SU-DHL-6 (cell line): ENCODE measurements around the gene KCTD19.

ENCODE experiments used
- H2AFZ ChIP-seq: fragments of 200-600 bp; sonication (generic); 2 replicates; pipeline ENCODE4 v1.6.1; 2014; ENCODE audit warnings: low read depth, mild to moderate bottlenecking, moderate library complexity, mixed read lengths, antibody characterized with exemption, low read length; ENCODE audit not compliant: severe bottlenecking
- H3F3A ChIP-seq: fragments of 200-600 bp; shearing (Covaris generic); 2 replicates; pipeline ENCODE4 v1.6.0; 2016; ENCODE audit warnings: antibody characterized with exemption, mild to moderate bottlenecking; ENCODE audit not compliant: insufficient read depth
- H3K27ac ChIP-seq: fragments of 200-600 bp; sonication (generic); 2 replicates; pipeline ENCODE4 v1.5.1; 2016; ENCODE audit warnings: low read depth, mild to moderate bottlenecking, low read length, moderate library complexity, mixed read lengths
- H3K27me3 ChIP-seq: fragments of 200-600 bp; sonication (generic), shearing (Covaris generic); 2 replicates; pipeline ENCODE4 v1.6.0; 2014; ENCODE audit warnings: mild to moderate bottlenecking, low read length
- H3K36me3 ChIP-seq: fragments of 200-600 bp; sonication (generic); 2 replicates; pipeline ENCODE4 v1.6.1; 2014; ENCODE audit warnings: mild to moderate bottlenecking, low read length, mixed read lengths
- H3K4me2 ChIP-seq: fragments of 300-600, 200-600 bp; shearing (Covaris generic), sonication (generic); 2 replicates; pipeline ENCODE4 v1.6.0; 2014; ENCODE audit warnings: low read length, low read depth, mild to moderate bottlenecking; ENCODE audit not compliant: poor library complexity, severe bottlenecking
- H3K4me3 ChIP-seq: fragments of 200-600 bp; sonication (generic); 2 replicates; pipeline ENCODE4 v1.5.1; 2014; ENCODE audit warnings: antibody characterized with exemption, low read length, mild to moderate bottlenecking, mixed read lengths; ENCODE audit not compliant: insufficient read depth, poor library complexity, severe bottlenecking
- H3K79me2 ChIP-seq: fragments of 200-600 bp; sonication (generic); 2 replicates; pipeline ENCODE4 v1.6.1; 2014; ENCODE audit warnings: mild to moderate bottlenecking, low read length, moderate library complexity; ENCODE audit not compliant: insufficient read depth
- H3K9ac ChIP-seq: fragments of 200-600 bp; sonication (generic); 2 replicates; pipeline ENCODE4 v1.7.0; 2014; ENCODE audit warnings: mild to moderate bottlenecking, low read length
- H3K9me2 ChIP-seq: fragments of 200-600 bp; sonication (generic); replicated peaks from 2 replicates; pipeline ENCODE4 v1.6.1; 2014; ENCODE audit warnings: low read length; ENCODE audit not compliant: insufficient read depth
- H3K9me3 ChIP-seq: fragments of 200-600 bp; sonication (generic); 2 replicates; pipeline ENCODE4 v1.6.1; 2014; ENCODE audit warnings: low read length, mixed read lengths; ENCODE audit not compliant: insufficient read depth
- H4K20me1 ChIP-seq: fragments of 200-600 bp; sonication (generic); 2 replicates; pipeline ENCODE4 v1.6.1; 2014; ENCODE audit warnings: low read depth, mild to moderate bottlenecking, antibody characterized with exemption, low read length, moderate library complexity, mixed read lengths
- CTCF ChIP-seq: fragments of 200-600 bp; sonication (generic); IDR thresholded peaks from one replicate; pipeline ENCODE4 v1.5.1; 2017; ENCODE audit warnings: antibody characterized with exemption, mild to moderate bottlenecking, low read length, moderate library complexity; ENCODE audit not compliant: insufficient read depth, poor library complexity, severe bottlenecking
- EZH2phosphoT487 ChIP-seq: fragments of 200-600 bp; sonication (generic), shearing (Covaris generic); conservative IDR thresholded peaks from 2 replicates; pipeline ENCODE4 v1.6.1; 2018; ENCODE audit warnings: mild to moderate bottlenecking, antibody characterized with exemption, low read length, moderate library complexity, mixed read lengths

The KCTD19 gene

GRCh38 chr16:67277999-67278772 lies 48.4 kb downstream of the KCTD19 start:
- no peaks in the 10 kb centered on the region for H3F3A ChIP-seq
- no peak overlapping the region for H3K27ac ChIP-seq

GRCh38 chr16:67277294-67277998 lies 49.1 kb downstream of the KCTD19 start:
- Histone ChIP-seq H3K9me3 (no peaks in the 10 kb centered on the region), H3K27me3 (no peaks in the 10 kb centered on the region), H3K4me2 (peak overlapping the region; percentile 62), H3K27ac (no peak overlapping the region), H3K79me2 (no peaks in the 10 kb centered on the region), H2AFZ (no peak overlapping the region), H3K4me3 (no peak overlapping the region), H3F3A (no peaks in the 10 kb centered on the region), H3K36me3 (no peaks in the 10 kb centered on the region), H4K20me1 (no peaks in the 10 kb centered on the region), H3K9ac (peak overlapping the region; percentile 60; the same call in 1 of the 2 replicates), H3K9me2 (no peaks in the 10 kb centered on the region)
- TF ChIP-seq EZH2phosphoT487, result no peak
- no peak for TF ChIP-seq CTCF

More at GRCh38 chr16:67277999-67278772, 48.4 kb downstream of the KCTD19 start:
- Histone ChIP-seq H3K4me2 (peak overlapping the region; percentile 62), H3K36me3 (no peaks in the 10 kb centered on the region), H3K4me3 (peak overlapping the region; percentile 53), H3K9me3 (no peaks in the 10 kb centered on the region), H3K79me2 (no peaks in the 10 kb centered on the region), H3K9ac (peak overlapping the region; percentile 60), H3K9me2 (no peaks in the 10 kb centered on the region), H2AFZ (peak overlapping the region; percentile 78), H3K27me3 (no peaks in the 10 kb centered on the region), H4K20me1 (no peaks in the 10 kb centered on the region)
- TF ChIP-seq EZH2phosphoT487 (no peak), CTCF (no peak)

- Histone ChIP-seq H3K4me2 (no peak overlapping the region), H3K79me2 (no peaks in the 10 kb centered on the region), H3K27ac (no peak overlapping the region), H3K9me2 (no peaks in the 10 kb centered on the region), H3F3A (no peaks in the 10 kb centered on the region), H2AFZ (no peak overlapping the region), H3K36me3 (no peaks in the 10 kb centered on the region), H3K9me3 (no peaks in the 10 kb centered on the region), H3K27me3 (no peaks in the 10 kb centered on the region), H3K9ac (no peak overlapping the region), H3K4me3 (no peak overlapping the region), H4K20me1 (no peaks in the 10 kb centered on the region)
- TF ChIP-seq EZH2phosphoT487 (no peak), CTCF (no peak)
Observed at GRCh38 chr16:67275321-67275720, 51.2 kb downstream of the KCTD19 start.
